Cardiac fibroblast (primary cell): ENCODE measurements around the gene MYO1A.

Source experiments
- DNase-seq, 2 donors: peaks; one replicate each; pipeline versions ENCODE4 v3.0.0 to v3.0.0-alpha.2; 2010; ENCODE audit warnings: low read depth in 2 of 2
- H3K4me3 ChIP-seq, 2 donors: replicated peaks in 1 of 2; 1 replicate in 1 of 2; 2 replicates in 1 of 2; pipeline ENCODE4 v1.5.1; 2011; ENCODE audit warnings: low read depth in 2 of 2, low read length in 2 of 2, mild to moderate bottlenecking in 2 of 2, moderate library complexity in 1 of 2
- CTCF ChIP-seq: IDR thresholded peaks from one replicate; pipeline ENCODE4 v1.5.1; 2011; ENCODE audit warnings: low read depth, mild to moderate bottlenecking, low read length, inconsistent platforms

MYO1A gene

GRCh38 chr12:56994231-56994746 is 55.6 kb downstream of the MYO1A start:
- H3K4me3 ChIP-seq = no peak overlapping the region
- no peak for DNase-seq
- no peak for TF ChIP-seq CTCF

- H3K4me3 ChIP-seq = no peak overlapping the region
- TF ChIP-seq CTCF = no peak
- no peak for DNase-seq
Measured at GRCh38 chr12:56993346-56993745, 56.6 kb downstream of the MYO1A start.

- TF ChIP-seq CTCF = no peak
- no peak overlapping the region for H3K4me3 ChIP-seq
- peak in 1 of 2 donors; percentile 69 for DNase-seq
Measured at GRCh38 chr12:56991319-56992246, 58.3 kb downstream of the MYO1A start.

GRCh38 chr12:56990648-56991318 is 59.1 kb downstream of the MYO1A start:
- no peak overlapping the region for H3K4me3 ChIP-seq
- no peak for DNase-seq
- no peak for TF ChIP-seq CTCF

GRCh38 chr12:56989861-56990610 is 59.9 kb downstream of the MYO1A start:
- DNase-seq = no peak
- H3K4me3 ChIP-seq = no peak overlapping the region
- TF ChIP-seq CTCF = no peak

- peak in 1 of 2 donors; percentile 50 for DNase-seq
- no peak overlapping the region for H3K4me3 ChIP-seq
- TF ChIP-seq CTCF = no peak
Measured at GRCh38 chr12:56988207-56988739, 61.7 kb downstream of the MYO1A start.
